ENCODE measurements around the gene SHISA4.

Gene SHISA4

GRCh38 chr1:201925981-201926645 lies 37.4 kb downstream of the SHISA4 start:
- H3K9me3 ChIP-seq (ENCODE audit: control insufficient read depth, insufficient read depth, low read depth, low read length): no peaks in the 10 kb centered on the region
- H3K4me1 ChIP-seq (ENCODE audit: control insufficient read depth, insufficient read depth, low read length): no peaks in the 10 kb centered on the region
- TF ChIP-seq ZBTB48 (tag by site-specific recombination; IDR thresholded peaks at IDR 0.05): no peak
- no peak for TF ChIP-seq ZNF175 (tag by site-specific recombination; IDR thresholded peaks at IDR 0.05)
- no peak for TF ChIP-seq ZBTB21 (tag by site-specific recombination; IDR thresholded peaks at IDR 0.05)
- no peaks in the 10 kb centered on the region for H3K36me3 ChIP-seq (ENCODE audit: control insufficient read depth in 2 of 2, insufficient read depth in 1 of 2, low read length in 2 of 2)
- no peak overlapping the region for H3K4me3 ChIP-seq (ENCODE audit: low read depth, low read length)
- POLR2A ChIA-PET: no interaction called here
- H3K27ac ChIP-seq (ENCODE audit: extremely low read depth, low read depth, low read length): no peak overlapping the region
- CTCF ChIA-PET: interaction anchor here (0.9 to 1.2 kb wide), 2 partner anchors 9 to 30 kb away, joined by 3 read pairs; no protein-coding TSS in a partner anchor

GRCh38 chr1:201928266-201928665 lies 39.6 kb downstream of the SHISA4 start:
- CTCF ChIA-PET: interaction anchor here (0.6 to 1.0 kb wide), 2 partner anchors 29 to 1152 kb away, joined by 3 to 4 read pairs; no protein-coding TSS in a partner anchor
- no peaks in the 10 kb centered on the region for H3K36me3 ChIP-seq (ENCODE audit: control insufficient read depth in 2 of 2, insufficient read depth in 1 of 2, low read length in 2 of 2)
- no peak overlapping the region for H3K4me3 ChIP-seq (ENCODE audit: low read depth, low read length)
- H3K9me3 ChIP-seq (ENCODE audit: control insufficient read depth, insufficient read depth, low read depth, low read length): no peaks in the 10 kb centered on the region
- POLR2A ChIA-PET: no interaction called here
- TF ChIP-seq GLI4 (tag by site-specific recombination; IDR thresholded peaks at IDR 0.05) (no peak), MZF1 (tag by site-specific recombination; IDR thresholded peaks at IDR 0.05; ENCODE audit: borderline replicate concordance) (no peak), SALL2 (tag by site-specific recombination; IDR thresholded peaks at IDR 0.05; ENCODE audit: borderline replicate concordance) (no peak), ZSCAN5A (tag by site-specific recombination; IDR thresholded peaks at IDR 0.05) (no peak), ZNF211 (tag by site-specific recombination; IDR thresholded peaks at IDR 0.05; ENCODE audit: low read depth) (no peak)
- H3K27ac ChIP-seq (ENCODE audit: extremely low read depth, low read depth, low read length): no peak overlapping the region
- no peaks in the 10 kb centered on the region for H3K4me1 ChIP-seq (ENCODE audit: control insufficient read depth, insufficient read depth, low read length)

GRCh38 chr1:201930137-201930536 lies 41.4 kb downstream of the SHISA4 start:
- Histone ChIP-seq H3K9me3 (ENCODE audit: control insufficient read depth, insufficient read depth, low read depth, low read length) (no peaks in the 10 kb centered on the region), H3K4me1 (ENCODE audit: control insufficient read depth, insufficient read depth, low read length) (no peaks in the 10 kb centered on the region), H3K27ac (ENCODE audit: extremely low read depth, low read depth, low read length) (no peak overlapping the region), H3K4me3 (ENCODE audit: low read depth, low read length) (no peak overlapping the region), H3K36me3 (ENCODE audit: control insufficient read depth in 2 of 2, insufficient read depth in 1 of 2, low read length in 2 of 2) (no peaks in the 10 kb centered on the region)
- POLR2A ChIA-PET: no interaction called here
- TF ChIP-seq, protein P1, sequence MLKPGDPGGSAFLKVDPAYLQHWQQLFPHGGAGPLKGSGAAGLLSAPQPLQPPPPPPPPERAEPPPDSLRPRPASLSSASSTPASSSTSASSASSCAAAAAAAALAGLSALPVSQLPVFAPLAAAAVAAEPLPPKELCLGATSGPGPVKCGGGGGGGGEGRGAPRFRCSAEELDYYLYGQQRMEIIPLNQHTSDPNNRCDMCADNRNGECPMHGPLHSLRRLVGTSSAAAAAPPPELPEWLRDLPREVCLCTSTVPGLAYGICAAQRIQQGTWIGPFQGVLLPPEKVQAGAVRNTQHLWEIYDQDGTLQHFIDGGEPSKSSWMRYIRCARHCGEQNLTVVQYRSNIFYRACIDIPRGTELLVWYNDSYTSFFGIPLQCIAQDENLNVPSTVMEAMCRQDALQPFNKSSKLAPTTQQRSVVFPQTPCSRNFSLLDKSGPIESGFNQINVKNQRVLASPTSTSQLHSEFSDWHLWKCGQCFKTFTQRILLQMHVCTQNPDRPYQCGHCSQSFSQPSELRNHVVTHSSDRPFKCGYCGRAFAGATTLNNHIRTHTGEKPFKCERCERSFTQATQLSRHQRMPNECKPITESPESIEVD (tag by site-specific recombination; IDR thresholded peaks at IDR 0.05): no peak
- no peak for TF ChIP-seq ZNF585B (tag by site-specific recombination; IDR thresholded peaks at IDR 0.05)
- CTCF ChIA-PET: no interaction called here

DNA sequence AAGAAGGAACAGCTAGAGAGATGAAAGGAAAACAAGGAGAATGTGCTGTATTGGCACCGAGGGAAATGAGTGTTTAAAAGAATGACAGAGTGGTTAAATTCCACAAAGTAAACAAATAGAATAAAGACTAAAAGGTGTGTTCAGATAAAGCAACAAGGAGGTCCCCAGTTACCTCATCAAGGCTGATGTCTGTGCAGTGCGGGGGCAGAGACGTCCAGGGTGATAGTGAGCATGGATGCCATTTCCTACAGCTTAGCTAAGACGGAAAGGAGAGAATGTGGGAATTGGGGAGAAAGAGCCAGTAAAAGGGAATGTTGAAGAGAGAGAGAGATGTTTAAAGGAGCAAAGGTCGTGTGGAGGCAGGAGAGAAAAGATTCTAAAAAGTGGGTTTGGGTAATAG lies 42.1 kb downstream of the SHISA4 start:
- CTCF ChIA-PET: no interaction called here
- H3K4me3 ChIP-seq (ENCODE audit: low read depth, low read length): no peak overlapping the region
- no peaks in the 10 kb centered on the region for H3K4me1 ChIP-seq (ENCODE audit: control insufficient read depth, insufficient read depth, low read length)
- H3K9me3 ChIP-seq (ENCODE audit: control insufficient read depth, insufficient read depth, low read depth, low read length): no peaks in the 10 kb centered on the region
- POLR2A ChIA-PET: no interaction called here
- H3K27ac ChIP-seq (ENCODE audit: extremely low read depth, low read depth, low read length): no peak overlapping the region
- H3K36me3 ChIP-seq (ENCODE audit: control insufficient read depth in 2 of 2, insufficient read depth in 1 of 2, low read length in 2 of 2): no peaks in the 10 kb centered on the region
- peak; percentile 71; the same call in 1 of the 2 replicates for TF ChIP-seq PRDM1 (tag by site-specific recombination; IDR thresholded peaks at IDR 0.05)
- no peak for TF ChIP-seq ZNF155 (tag by site-specific recombination; IDR thresholded peaks at IDR 0.05)
- no peak for TF ChIP-seq ZNF747 (tag by site-specific recombination; IDR thresholded peaks at IDR 0.05)
- no peak for TF ChIP-seq ZFP41 (tag by site-specific recombination; IDR thresholded peaks at IDR 0.05; ENCODE audit: borderline replicate concordance)
- no peak for TF ChIP-seq ZBTB48 (tag by site-specific recombination; IDR thresholded peaks at IDR 0.05)
- peak; percentile 31; the same call in 1 of the 2 replicates for TF ChIP-seq KLF17 (tag by site-specific recombination; IDR thresholded peaks at IDR 0.05)
- no peak for TF ChIP-seq ZNF280D (tag by site-specific recombination; IDR thresholded peaks at IDR 0.05)

Measured in HEK293 (cell line).